Endothelial cell of umbilical vein (primary cell): Measurements from ENCODE around the gene ATL1. TPM values are rescaled to one million over a fixed set of nuclear protein-coding genes. Genes with fewer than 3 reads are reported as not detected.

ENCODE experiments used
- BruUV-seq: library from RNA; stranded (reverse); fragments of 400-500 nt; replicated peaks from 2 replicates; lab custom pipeline; 2021; lab: Mats Ljungman, UMichigan
- CTCF ChIA-PET: fragments of 300-600, 350-600 bp; sonication (Branson Sonifier 250); formaldehyde crosslinking; loops from one replicate; lab custom pipeline; 2021; ENCODE audit warnings: antibody characterized with exemption, inconsistent platforms; lab: Charles Lee
- POLR2A ChIA-PET: fragments of 300-600, 350-600 bp; sonication (Branson Sonifier 250); formaldehyde crosslinking; loops from one replicate; lab custom pipeline; 2021; ENCODE audit warnings: antibody characterized with exemption, inconsistent platforms; lab: Charles Lee
- DNase-seq: peaks from one replicate; pipeline ENCODE4 v3.0.0-alpha.2; 2011; ENCODE audit warnings: low read depth, low spot score
- FAIRE-seq: peaks from 2 replicates; lab custom pipeline; 2011; peaks lifted over from hg19 to GRCh38; lab: Jason Lieb, UNC
- H2AFZ ChIP-seq: 2 replicates; pipeline ENCODE4 v1.6.0; 2012; ENCODE audit warnings: low read depth, low read length, control low read depth, inconsistent platforms
- H3K27ac ChIP-seq: 2 replicates; pipeline ENCODE4 v1.5.1; 2011; ENCODE audit warnings: low read depth, mild to moderate bottlenecking, control low read depth, low read length, moderate library complexity; ENCODE audit not compliant: insufficient read depth
- H3K27me3 ChIP-seq, 2 experiments: 2 replicates each; pipeline versions ENCODE4 v1.6.0 to v1.6.1; 2011; ENCODE audit warnings: low read length in 2 of 2, mixed read lengths in 1 of 2; ENCODE audit not compliant: control insufficient read depth in 2 of 2, insufficient read depth in 2 of 2
- H3K36me3 ChIP-seq, 2 experiments: 2 replicates in 1 of 2; 3 replicates in 1 of 2; pipeline ENCODE4 v1.5.1; 2011; ENCODE audit warnings: low read length in 2 of 2, mild to moderate bottlenecking in 1 of 2, moderate library complexity in 1 of 2; ENCODE audit not compliant: control insufficient read depth in 2 of 2, insufficient read depth in 2 of 2; ENCODE audit errors: extremely low read depth in 1 of 2
- H3K4me1 ChIP-seq: 3 replicates; pipeline ENCODE4 v1.5.1; 2011; ENCODE audit warnings: mild to moderate bottlenecking, low read length; ENCODE audit not compliant: control insufficient read depth, insufficient read depth; ENCODE audit errors: extremely low read depth
- H3K4me2 ChIP-seq: 2 replicates; pipeline ENCODE4 v1.6.1; 2011; ENCODE audit warnings: low read length, control low read depth, mixed read lengths; ENCODE audit not compliant: insufficient read depth
- H3K4me3 ChIP-seq, 3 experiments: fragments of 200-600 bp in 1 of 3; sonication (generic), shearing (Covaris generic) in 1 of 3; replicated peaks in 1 of 3; 2 replicates each; pipeline ENCODE4 v1.5.1; 2011 to 2016; ENCODE audit warnings: control low read depth in 3 of 3, low read length in 3 of 3, mild to moderate bottlenecking in 2 of 3, inconsistent platforms in 1 of 3, low read depth in 1 of 3, moderate library complexity in 1 of 3; ENCODE audit not compliant: insufficient read depth in 1 of 3
- H3K79me2 ChIP-seq: 2 replicates; pipeline ENCODE4 v1.6.0; 2012; ENCODE audit warnings: low read length, inconsistent platforms; ENCODE audit not compliant: control insufficient read depth, insufficient read depth
- H3K9ac ChIP-seq: replicated peaks from 2 replicates; pipeline ENCODE3; 2011; ENCODE audit warnings: low read length, control low read depth; ENCODE audit not compliant: insufficient read depth; ENCODE audit errors: extremely low read depth
- H3K9me1 ChIP-seq: replicated peaks from 3 replicates; pipeline ENCODE4 v1.6.0; 2011; ENCODE audit warnings: mild to moderate bottlenecking, low read length; ENCODE audit not compliant: control insufficient read depth, insufficient read depth; ENCODE audit errors: extremely low read depth
- H3K9me3 ChIP-seq: replicated peaks from 2 replicates; pipeline ENCODE4 v1.5.1; 2012; ENCODE audit warnings: low read length, inconsistent platforms; ENCODE audit not compliant: control insufficient read depth, insufficient read depth
- H4K20me1 ChIP-seq: replicated peaks from 2 replicates; pipeline ENCODE3; 2011; ENCODE audit warnings: mild to moderate bottlenecking, low read length; ENCODE audit not compliant: control insufficient read depth, insufficient read depth; ENCODE audit errors: extremely low read depth
- CTCF ChIP-seq, 2 donors: IDR thresholded peaks; 1 replicate in 1 of 2; 2 replicates in 1 of 2; pipeline ENCODE4 v1.5.1; 2011; ENCODE audit warnings: low read length in 2 of 2, mild to moderate bottlenecking in 2 of 2, moderate library complexity in 2 of 2, control low read depth in 1 of 2, inconsistent platforms in 1 of 2, low read depth in 1 of 2; ENCODE audit not compliant: insufficient read depth in 1 of 2; ENCODE audit errors: extremely low read depth in 1 of 2
- EZH2 ChIP-seq: IDR thresholded peaks from 2 replicates; pipeline ENCODE4 v1.6.1; 2012; ENCODE audit warnings: borderline replicate concordance, low read depth, mild to moderate bottlenecking, moderate library complexity, low read length, inconsistent platforms; ENCODE audit not compliant: severe bottlenecking
- FOS ChIP-seq: IDR thresholded peaks from 2 replicates; pipeline ENCODE4 v1.6.1; 2011; ENCODE audit warnings: mild to moderate bottlenecking, low read length, moderate library complexity, borderline replicate concordance; ENCODE audit not compliant: insufficient read depth
- GATA2 ChIP-seq: IDR thresholded peaks from 2 replicates; pipeline ENCODE4 v1.7.0; 2011; ENCODE audit warnings: low read depth, mild to moderate bottlenecking, moderate library complexity, mixed read lengths, low read length; ENCODE audit not compliant: insufficient read length, insufficient read depth
- JUN ChIP-seq: IDR thresholded peaks from 2 replicates; pipeline ENCODE4 v1.6.1; 2011; ENCODE audit warnings: borderline replicate concordance, low read depth; ENCODE audit not compliant: insufficient read length, insufficient read depth
- MAX ChIP-seq: IDR thresholded peaks from 2 replicates; pipeline ENCODE4 v1.6.1; 2011; ENCODE audit not compliant: insufficient read depth, insufficient read length
- MYC ChIP-seq: IDR thresholded peaks from one replicate; pipeline ENCODE4 v1.6.1; 2011; ENCODE audit warnings: mild to moderate bottlenecking, low read depth, low read length
- POLR2A ChIP-seq: IDR thresholded peaks from 2 replicates; pipeline ENCODE4 v1.6.1; 2012; ENCODE audit warnings: low read depth, mild to moderate bottlenecking, control low read depth, low read length
- POLR2AphosphoS5 ChIP-seq: IDR thresholded peaks from 2 replicates; pipeline ENCODE4 v1.6.1; 2012; ENCODE audit warnings: low read depth, mild to moderate bottlenecking, control low read depth, low read length, moderate library complexity; ENCODE audit not compliant: insufficient read depth
- dilution Hi-C: fragments of 300-500 bp; cut with MboI; formaldehyde crosslinking; loops from one replicate; pipeline ENCODE4 v1.15.0; 2019; ENCODE audit warnings: low sequenced_read_pairs; ENCODE audit not compliant: extremely low pct_ligation_motif_present
- intact Hi-C: fragments of 100-400 bp; cut with micrococcal nuclease; formaldehyde crosslinking; loops from one replicate; pipeline ENCODE4 v1.10.0; 2022
- polyA plus RNA-seq, 4 experiments: library from polyadenylated mRNA; depleted of rRNA in 3 of 4; stranded (reverse) in 3 of 4; unstranded in 1 of 4; fragments of >200 nt; gene quantifications; 2 replicates each; pipeline versions ENCODE4 v1.2.1 to v1.2.3, GENCODE V29; 2011 to 2012; ENCODE audit warnings: missing spikeins in 1 of 4
- total RNA-seq: library from RNA; stranded (reverse); gene quantifications from 2 replicates; pipeline ENCODE4 v1.2.3, GENCODE V29; 2021

Gene ATL1
- total and polyA plus RNA-seq, 2 donors (not counting 3 experiments of a cell fraction or from before 2014, with no cell fraction given) = 1.1 to 5.1 TPM

- TF ChIP-seq EZH2 (no peak), POLR2AphosphoS5 (no peak), FOS (no peak), CTCF (IDR thresholded peaks at IDR 0.05; ENCODE audit: extremely low read depth in 1 of 2, insufficient read depth in 1 of 2, low read depth in 1 of 2, low read length in 2 of 2) (no peak), JUN (no peak), POLR2A (no peak), MYC (no peak), MAX (no peak), GATA2 (no peak)
- Histone ChIP-seq H3K4me3 (no peak overlapping the region), H2AFZ (no peak overlapping the region), H4K20me1 (peaks cover 1% of the 10 kb centered on the region), H3K27me3 (no peaks in the 10 kb centered on the region), H3K4me2 (no peak overlapping the region), H3K9ac (no peak overlapping the region), H3K9me1 (no peaks in the 10 kb centered on the region), H3K4me1 (peaks cover 22% of the 10 kb centered on the region), H3K79me2 (peaks cover 19% of the 10 kb centered on the region), H3K9me3 (no peaks in the 10 kb centered on the region), H3K27ac (no peak overlapping the region), H3K36me3 (no peaks in the 10 kb centered on the region)
- ChIA-PET POLR2A (no interaction called here), CTCF (interaction anchor here (0.8 to 1.0 kb wide), 3 partner anchors 14 to 70 kb away, joined by 3 to 4 read pairs (median 3); no protein-coding TSS in a partner anchor)
- no peak for DNase-seq
- BruUV-seq = no TSS peak
- no peak for FAIRE-seq
- intact Hi-C loops = no loop called here
- dilution Hi-C loops = no loop called here
Observed at GRCh38 chr14:50670866-50671256, 110.9 kb downstream of the ATL1 start.
